ENCODE results near the gene BYSL.

BYSL gene, protein sequence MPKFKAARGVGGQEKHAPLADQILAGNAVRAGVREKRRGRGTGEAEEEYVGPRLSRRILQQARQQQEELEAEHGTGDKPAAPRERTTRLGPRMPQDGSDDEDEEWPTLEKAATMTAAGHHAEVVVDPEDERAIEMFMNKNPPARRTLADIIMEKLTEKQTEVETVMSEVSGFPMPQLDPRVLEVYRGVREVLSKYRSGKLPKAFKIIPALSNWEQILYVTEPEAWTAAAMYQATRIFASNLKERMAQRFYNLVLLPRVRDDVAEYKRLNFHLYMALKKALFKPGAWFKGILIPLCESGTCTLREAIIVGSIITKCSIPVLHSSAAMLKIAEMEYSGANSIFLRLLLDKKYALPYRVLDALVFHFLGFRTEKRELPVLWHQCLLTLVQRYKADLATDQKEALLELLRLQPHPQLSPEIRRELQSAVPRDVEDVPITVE

DNA sequence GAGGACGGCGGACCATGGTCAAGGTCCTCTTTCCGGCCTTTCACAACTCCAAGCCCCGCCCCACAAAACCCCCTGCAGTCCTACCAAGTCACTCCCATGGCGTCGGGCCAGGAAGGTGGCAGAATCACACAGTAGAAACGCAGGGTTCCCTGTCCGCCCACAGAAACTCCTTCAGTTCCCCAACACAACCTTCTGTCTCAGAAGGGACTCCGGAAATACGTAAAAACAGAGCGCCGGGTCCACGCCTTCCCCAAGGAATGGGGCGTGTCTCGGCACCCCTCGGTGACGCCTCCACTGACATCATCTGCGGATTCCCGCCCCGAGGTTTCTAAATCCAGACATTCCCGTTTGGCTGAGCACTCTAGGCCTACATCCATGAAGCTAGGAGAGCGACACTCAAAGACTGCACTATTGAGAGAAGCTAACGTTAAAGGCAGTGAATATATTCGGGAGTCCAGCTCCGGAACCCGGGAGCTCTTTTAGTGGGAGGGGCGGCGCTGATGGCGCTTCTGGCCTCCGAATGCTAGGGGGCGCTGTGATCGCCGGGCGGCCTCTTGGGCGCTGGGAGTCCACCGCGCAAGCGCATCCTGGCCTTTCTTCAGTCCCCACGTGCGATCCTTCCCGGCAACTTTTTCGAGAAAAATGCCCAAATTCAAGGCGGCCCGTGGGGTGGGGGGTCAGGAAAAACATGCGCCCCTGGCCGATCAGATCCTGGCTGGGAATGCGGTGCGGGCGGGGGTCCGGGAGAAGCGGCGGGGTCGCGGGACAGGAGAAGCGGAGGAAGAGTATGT, at the start of gene BYSL, which contains the start of gene MED20:
TSS of gene BYSL (plus strand) at position 579 of the 791 bp plus-strand sequence. CDS start at position 643, 64 bp downstream.
TSS of gene MED20 (minus strand) at position 219 of the 791 bp plus-strand sequence. CDS start at position 98, 121 bp downstream.
- DNase-seq: peak; percentile 89

DNA sequence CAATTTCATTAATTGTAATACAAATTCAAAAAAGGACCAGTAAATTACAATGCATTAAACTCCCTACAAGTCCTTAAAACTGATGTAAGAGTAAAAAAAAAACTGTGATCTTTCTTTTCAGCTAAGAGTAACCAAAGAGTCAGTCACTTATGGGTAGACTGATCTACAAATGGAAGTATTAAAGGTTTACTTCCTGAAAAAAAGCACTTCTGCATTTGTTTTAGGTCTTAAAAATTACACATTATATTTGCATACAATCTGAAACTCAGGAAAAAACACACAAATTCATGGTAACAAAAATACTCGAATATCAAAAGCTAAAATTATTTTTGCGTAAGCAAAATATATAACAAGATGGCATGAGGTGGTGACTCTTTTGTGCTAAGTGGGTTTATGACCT, 49.6 kb upstream of the BYSL start:
- no peak for DNase-seq

DNA sequence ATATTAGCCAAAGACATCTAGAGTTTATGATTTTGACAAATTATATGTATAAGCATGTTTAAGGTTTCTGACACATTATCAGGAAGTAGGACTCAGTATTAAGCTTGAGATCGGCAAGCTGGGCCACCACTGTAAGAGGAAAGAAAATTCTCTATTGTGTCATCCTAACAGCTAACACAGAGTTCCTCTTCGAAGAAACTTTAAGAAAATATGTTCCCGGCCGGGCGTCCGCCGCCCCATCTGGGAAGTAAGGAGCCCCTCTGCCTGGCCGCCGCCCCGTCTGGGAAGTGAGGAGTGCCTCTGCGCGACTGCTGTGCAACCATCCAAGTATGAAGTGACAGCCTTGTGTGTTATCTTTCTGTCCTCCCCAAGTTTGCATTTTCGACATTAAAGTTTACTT, 49.2 kb upstream of the BYSL start:
- DNase-seq: no peak

DNA sequence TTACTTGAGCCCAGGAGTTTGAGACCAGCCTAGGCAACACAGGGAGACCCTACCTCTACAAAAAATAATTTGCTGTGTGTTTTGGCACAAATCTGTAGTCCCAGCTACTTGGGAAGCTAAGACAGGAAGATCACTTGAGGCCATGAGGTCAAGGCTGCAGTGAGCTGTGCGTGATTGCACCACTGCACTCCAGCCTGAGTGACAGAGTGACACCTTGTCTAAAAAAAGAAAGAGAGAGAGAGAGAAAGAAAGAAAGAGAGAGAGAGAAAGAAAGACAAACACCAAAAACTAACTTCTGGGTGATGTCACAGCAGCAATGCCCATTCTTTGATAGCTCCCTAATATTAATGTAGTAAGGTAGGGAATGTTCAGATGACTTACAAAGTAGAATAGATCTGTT, 46.6 kb upstream of the BYSL start:
- no peak for DNase-seq

DNA sequence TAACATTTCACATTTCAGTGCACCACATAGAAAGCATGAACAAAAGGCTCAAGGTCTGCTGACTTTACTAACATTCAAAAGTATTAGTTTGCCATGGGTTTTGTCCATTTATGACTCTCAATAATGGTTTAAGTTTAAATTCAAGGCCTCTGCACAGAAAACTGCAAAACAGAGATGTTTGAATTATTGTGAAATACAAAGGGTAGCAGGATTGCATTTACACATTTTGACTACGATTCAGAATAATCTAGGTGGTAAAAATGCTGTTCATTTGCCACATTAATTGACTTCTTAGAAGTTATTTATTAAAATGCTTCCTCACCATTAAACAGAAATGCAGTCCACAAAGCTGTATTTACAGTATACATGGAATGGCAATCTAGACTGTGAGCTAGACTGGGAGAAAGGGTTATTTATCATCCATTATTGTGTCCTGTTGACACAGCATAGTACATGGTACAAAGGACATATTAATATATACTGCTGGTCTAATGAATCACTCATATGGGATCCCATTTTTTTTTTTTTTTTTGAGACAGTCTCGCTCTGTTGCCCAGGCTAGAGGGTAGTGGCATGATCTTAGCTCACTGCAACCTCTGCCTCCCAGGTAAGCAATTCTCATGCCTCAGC, 44.1 kb upstream of the BYSL start:
- no peak for DNase-seq

DNA sequence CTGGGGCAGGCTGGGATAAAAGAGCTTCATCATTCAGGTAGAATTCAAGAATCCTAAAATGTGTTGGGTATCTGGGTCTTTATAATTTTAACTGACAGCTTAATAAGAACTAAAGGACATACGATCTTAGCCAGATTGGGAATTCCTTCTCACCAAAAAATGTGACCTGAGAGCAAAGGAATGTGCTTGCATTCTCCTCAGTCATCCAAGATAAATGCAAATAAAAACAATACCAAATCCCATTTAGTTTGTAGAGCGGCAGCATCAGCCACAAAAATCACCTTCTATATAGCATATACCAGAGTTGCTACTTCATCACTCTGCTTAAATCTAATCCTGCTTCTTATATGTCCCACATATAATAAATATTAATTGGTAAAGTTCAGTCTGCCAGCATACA, 43.1 kb upstream of the BYSL start:
- no peak for DNase-seq

GRCh38 chr6:41878961-41879405, 42.3 kb upstream of the BYSL start:
- DNase-seq: no peak

DNA sequence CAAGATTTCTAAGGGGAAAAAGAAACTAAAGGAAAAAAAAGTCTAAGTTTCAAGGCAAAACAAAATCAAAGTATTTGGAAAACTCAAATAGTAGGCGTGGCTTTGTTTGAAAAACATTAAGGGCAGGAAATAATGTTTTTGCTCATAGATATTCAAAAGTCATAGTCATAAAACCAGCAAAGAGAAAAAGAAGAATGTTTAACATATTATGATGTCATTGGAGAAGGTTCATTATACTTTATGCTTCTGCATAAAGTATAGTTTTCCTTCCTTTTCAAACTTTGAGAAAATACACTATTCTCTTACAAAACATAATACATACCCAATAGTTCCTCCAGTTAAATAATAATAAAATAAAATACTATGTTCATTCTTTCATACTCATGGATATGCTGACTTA, 39.8 kb upstream of the BYSL start:
- no peak for DNase-seq

- no peak for DNase-seq
Observed at GRCh38 chr6:41884957-41885356, 36.3 kb upstream of the BYSL start.

- DNase-seq: no peak
Observed at GRCh38 chr6:41885930-41886329, 35.4 kb upstream of the BYSL start.

- DNase-seq: no peak
Observed at GRCh38 chr6:41887331-41887751, 34.0 kb upstream of the BYSL start.

GRCh38 chr6:41892921-41893564, 28.3 kb upstream of the BYSL start:
- no peak for DNase-seq

DNA sequence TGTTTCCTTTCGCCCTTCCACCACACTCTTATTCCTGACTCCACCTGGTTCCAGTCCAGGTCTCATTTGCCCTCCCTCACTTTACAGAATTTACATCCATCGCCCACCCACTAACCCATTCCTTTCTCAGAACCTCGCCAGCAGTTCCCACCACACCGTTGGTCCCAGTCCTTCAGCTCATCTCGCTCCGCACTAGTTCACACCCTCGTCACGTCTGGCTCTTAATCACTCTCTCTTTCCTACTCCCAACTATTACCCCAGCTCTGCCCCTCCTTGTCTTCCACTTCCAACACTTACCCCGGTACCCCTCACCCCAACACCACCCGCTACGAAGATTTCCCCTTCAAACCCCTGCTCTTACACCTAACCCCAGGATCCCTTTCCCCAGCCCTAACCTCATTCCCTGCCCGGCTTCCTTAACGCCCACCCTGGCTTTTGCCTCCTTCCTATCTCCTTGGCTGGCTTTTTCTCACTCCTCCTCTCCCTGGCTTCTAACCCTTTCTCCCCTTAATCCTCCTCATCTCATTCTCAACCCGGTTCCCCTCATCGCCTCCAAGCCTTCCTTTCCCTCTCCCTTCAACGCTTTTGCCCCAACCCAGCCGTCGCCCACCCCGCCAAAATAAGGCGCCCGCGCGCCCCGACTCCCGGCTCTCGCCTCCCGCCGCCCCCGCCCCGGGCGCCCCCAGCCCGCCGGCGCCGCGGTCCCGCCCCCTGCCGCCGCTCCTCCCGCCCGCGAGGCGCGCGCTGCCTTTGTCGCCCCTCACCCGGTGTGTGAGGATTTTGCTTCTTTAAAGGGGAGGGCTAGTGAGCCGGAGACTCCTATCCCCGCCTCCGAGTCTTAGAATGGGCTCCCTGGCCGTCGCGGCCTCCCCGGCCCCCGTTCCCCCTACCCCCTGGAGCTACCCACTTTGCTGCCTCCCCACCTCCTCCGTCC, 26.7 kb upstream of the BYSL start:
- DNase-seq: no peak

DNA sequence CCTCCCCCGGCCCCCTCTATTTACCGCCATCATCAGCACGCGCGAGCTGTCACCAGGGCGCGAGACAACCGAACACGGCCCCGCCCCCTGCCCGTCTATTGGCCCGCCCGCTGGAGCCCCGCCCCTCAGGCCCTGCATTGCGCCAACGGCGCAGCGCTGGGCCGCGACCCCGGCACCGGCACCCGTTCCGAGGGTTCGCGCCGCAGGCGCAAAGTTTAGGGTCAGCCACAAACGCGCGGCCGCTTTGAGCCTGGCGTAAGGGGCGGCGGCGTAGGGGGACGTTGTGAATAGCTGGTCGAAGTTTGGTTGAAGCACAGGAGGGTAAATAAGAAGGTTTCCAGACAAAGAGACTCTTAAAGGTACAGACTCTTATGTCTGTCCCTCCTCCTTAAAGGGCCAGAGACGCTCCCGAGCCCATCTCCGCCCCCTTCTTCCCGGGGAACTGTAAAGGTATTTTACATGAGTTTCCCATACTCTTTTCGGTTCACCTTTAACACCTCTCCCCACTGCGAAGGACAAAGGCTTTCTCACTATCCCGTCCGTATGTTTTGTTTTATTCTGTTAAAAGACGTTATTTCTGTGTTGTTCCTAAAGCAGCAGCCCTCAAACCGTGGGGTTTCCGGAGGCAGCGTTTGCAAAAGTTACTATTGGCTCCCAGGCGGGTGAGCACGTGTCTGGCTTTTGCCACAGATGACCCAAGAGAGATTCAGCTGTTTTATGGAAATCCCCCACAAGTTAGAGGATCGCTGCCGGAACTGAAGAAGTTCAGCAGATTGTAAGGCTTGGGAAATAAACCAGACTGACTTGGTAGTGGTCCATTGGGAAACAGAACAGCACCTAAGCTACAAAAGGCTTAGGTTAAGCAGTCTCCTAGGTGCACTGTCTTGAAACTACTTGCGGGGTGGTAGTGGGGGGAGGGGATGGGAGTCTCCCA, 25.7 kb upstream of the BYSL start, which contains the start of gene USP49:
TSS of gene USP49 (minus strand) at position 76 of the 934 bp plus-strand sequence. CDS start 88,392 bp downstream, outside the sequence.
- peak; percentile 80 for DNase-seq

GRCh38 chr6:41896281-41896680, 25.0 kb upstream of the BYSL start:
- no peak for DNase-seq

- DNase-seq: no peak
Observed at GRCh38 chr6:41900861-41901260, 20.4 kb upstream of the BYSL start.

- DNase-seq: peak; percentile 2
Observed at GRCh38 chr6:41901882-41902519, 19.3 kb upstream of the BYSL start.

DNA sequence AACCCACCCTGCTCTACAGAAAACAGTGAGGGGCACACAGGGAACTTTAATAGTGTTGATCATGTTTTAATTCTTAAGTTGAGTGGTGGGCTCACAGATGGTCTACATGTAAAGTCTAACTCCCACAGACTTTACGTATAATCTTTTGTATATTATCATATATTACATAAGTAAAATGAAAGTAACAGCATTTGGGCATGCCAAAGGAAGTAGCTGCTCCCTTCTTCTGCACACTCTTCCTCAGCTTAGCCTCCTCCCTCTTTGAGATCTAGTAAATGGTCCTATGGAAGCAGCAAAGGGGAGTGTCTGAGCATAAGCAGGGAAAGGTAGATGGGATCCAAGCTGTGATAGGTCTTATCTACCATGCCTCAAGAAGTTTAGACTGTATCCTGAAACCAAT, 11.6 kb upstream of the BYSL start:
- DNase-seq: no peak

GRCh38 chr6:41914343-41914742, 7.0 kb upstream of the BYSL start:
- no peak for DNase-seq
